ENCODE data around the gene YWHAQ. TPM values are rescaled to one million over a fixed set of nuclear protein-coding genes. Genes with fewer than 3 reads are reported as not detected.

The YWHAQ gene
- total and polyA plus RNA-seq, 8 donors: 70.1 to 170 (median 152) TPM

DNA sequence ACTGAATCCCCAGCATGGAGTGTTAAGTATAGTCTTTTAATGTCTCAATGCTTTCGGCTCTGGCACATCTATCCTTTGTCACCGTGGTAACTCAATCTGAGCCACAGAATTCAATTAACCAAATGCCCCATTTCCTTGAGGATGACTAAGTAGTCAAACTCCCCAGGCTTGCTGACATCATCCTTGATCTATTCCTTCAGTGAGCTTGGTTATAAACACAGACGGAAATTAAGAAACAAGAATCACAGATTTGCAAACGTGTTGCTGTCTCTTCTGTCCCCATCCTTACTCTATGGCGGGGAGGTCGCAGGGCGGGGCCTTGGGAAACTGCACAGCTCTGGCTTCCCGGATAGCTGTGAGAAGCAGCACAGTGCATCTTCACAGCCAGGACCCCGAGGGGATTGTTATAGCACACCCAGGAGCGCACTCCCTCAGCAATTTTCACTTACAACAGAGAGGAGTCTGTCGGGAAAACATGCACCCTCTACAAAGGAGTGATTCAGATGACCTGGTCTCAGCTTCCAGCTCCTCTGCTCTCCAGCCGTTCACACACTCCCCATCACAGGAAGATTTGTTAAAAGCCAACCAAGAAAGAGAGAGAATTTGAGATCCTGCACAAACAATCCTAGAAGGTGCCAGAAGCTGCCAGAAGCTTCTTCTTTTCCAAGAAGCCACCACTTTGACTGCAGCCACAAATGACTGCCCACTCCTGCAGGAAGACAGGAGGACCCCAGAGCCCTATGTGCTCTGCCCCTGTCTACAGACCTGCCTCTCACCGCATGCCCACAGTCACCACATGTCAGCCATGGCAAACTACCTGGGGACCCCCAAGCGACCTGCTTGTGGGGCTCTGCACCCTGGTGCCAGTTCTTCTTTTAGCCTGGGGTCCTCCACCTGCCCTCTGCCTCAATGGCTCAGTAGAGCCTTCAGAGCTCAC lies 44.9 kb upstream of the YWHAQ start:
- Histone ChIP-seq H3K36me3 (no peaks in the 10 kb centered on the region), H3K4me3 (no peak overlapping the region), H3K27me3 (no peaks in the 10 kb centered on the region), H3K27ac (no peak overlapping the region), H3K4me1 (no peaks in the 10 kb centered on the region), H3K9me3 (no peaks in the 10 kb centered on the region)
- WGBS, 2 donors: 40 to 57% methylated on average over 14 of the region's 14 CpGs
- intact Hi-C loops (cut with DNase I): no loop called here
- TF ChIP-seq, protein P1, sequence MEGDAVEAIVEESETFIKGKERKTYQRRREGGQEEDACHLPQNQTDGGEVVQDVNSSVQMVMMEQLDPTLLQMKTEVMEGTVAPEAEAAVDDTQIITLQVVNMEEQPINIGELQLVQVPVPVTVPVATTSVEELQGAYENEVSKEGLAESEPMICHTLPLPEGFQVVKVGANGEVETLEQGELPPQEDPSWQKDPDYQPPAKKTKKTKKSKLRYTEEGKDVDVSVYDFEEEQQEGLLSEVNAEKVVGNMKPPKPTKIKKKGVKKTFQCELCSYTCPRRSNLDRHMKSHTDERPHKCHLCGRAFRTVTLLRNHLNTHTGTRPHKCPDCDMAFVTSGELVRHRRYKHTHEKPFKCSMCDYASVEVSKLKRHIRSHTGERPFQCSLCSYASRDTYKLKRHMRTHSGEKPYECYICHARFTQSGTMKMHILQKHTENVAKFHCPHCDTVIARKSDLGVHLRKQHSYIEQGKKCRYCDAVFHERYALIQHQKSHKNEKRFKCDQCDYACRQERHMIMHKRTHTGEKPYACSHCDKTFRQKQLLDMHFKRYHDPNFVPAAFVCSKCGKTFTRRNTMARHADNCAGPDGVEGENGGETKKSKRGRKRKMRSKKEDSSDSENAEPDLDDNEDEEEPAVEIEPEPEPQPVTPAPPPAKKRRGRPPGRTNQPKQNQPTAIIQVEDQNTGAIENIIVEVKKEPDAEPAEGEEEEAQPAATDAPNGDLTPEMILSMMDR (IDR thresholded peaks at IDR 0.05): no peak
- ATAC-seq: peak in 3 of 4 donors; percentile 30 to 70 (median 36)
- FAIRE-seq: no peak
- no peak for DNase-seq

DNA sequence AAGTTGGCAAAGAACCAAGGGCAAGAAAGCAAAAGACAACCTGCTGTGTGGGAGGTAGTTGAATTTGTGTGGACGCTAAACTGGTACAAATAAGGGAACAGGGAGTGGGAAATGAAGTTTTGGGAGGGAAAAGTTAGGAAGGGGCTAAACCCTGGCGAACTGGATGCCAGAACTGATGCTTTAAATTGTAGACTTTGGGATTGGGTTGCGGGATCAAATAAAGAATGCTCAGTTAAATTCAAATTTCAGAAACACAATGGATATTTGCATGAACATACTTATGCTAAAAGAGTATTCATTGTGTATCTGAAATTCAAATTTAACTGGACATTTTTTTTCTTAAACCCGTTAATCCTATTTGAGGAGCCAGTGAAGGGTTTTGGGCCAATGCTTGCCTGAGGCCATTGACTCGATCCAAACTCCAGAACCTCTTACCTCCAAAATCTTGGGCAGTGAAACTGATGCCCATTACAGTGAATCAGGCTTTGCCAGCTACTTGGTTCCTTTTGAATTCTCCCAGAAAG lies 44.2 kb upstream of the YWHAQ start:
- DNase-seq (no peak), ATAC-seq (no peak), FAIRE-seq (no peak)
- Histone ChIP-seq H3K27ac (no peak overlapping the region), H3K36me3 (no peaks in the 10 kb centered on the region), H3K4me3 (no peak overlapping the region), H3K9me3 (no peaks in the 10 kb centered on the region), H3K27me3 (no peaks in the 10 kb centered on the region), H3K4me1 (no peaks in the 10 kb centered on the region)
- TF ChIP-seq, protein P1 (IDR thresholded peaks at IDR 0.05): no peak
- intact Hi-C loops (cut with DNase I): no loop called here
- 83 to 89% methylated on average over 5 of the region's 5 CpGs for WGBS, 2 donors

DNA sequence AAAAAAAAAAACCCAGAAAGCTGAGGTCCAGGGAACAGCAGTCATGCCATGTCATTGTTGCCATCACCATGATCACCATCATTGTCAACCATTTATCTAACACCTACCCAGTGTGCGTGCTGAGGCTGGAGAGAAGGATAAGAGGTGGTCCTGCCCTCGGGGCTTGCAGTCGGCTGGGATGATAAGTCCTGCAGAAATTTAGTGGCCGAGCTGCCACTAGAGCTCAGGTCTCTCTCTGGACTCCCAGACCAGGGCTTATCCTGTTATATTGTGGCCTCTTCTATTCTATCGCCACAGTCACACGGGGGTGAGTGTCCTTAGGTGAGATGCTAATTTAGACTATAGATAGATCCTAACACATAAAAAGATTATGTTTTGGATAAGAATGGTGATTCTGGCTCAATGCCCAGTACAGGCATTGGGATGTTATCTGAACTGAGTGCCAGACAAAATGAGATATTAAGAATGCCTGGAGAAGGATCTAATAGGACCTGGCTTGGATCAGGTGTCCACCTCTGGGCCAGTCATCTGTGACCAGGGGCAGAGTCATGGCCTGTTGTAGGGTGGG lies 43.2 kb upstream of the YWHAQ start:
- intact Hi-C loops (cut with DNase I): no loop called here
- DNase-seq (no peak), ATAC-seq (no peak), FAIRE-seq (no peak)
- WGBS, 2 donors: 81 to 83% methylated on average over 6 of the region's 6 CpGs
- Histone ChIP-seq H3K4me1 (peaks cover 0 to 1% (median 0%) of the 10 kb centered on the region in 3 donors), H3K27ac (no peak overlapping the region), H3K36me3 (no peaks in the 10 kb centered on the region), H3K4me3 (no peak overlapping the region), H3K27me3 (no peaks in the 10 kb centered on the region), H3K9me3 (no peaks in the 10 kb centered on the region)
- TF ChIP-seq, protein P1 (IDR thresholded peaks at IDR 0.05): no peak

DNA sequence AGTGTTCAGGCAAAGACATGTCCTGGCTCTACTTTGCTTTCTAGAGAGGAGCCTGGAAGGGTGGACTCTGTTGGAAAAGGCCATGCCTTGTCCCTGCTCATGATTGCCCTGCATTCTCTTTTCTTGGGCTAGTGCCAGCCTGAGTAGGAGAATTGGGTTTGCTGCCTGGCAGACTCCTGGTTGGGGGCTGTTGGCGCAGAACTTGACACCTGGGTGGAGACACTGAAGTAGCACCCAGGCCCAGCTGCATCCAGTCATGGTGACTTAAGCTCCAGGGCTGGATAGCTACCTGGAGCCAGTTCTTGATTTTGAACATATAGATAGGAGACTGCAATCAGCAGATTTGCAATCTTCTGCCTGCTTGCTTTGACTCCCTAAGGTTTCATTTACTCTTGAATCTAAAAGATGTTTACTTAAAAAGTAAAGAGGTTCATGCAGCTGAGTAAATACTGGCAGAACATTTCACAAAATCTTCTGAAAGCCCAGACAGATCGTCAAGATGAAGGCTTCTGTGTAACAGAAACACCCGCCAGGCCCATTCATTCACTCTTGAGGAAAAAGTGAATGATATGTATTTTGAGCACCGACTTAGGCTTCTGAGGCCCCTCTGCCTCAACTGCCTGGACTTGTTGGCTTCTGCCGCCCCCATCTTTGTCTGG lies 38.0 kb upstream of the YWHAQ start:
- TF ChIP-seq, protein P1 (IDR thresholded peaks at IDR 0.05): no peak
- 56 to 57% methylated on average over 5 of the region's 5 CpGs for WGBS, 2 donors
- no peak for DNase-seq

More for the DNA sequence above, 38.0 kb upstream of the YWHAQ start:
- peaks cover 0 to 5% (median 0%) of the 10 kb centered on the region in 3 donors for H3K4me1 ChIP-seq
- no peak for FAIRE-seq
- intact Hi-C loops (cut with DNase I): no loop called here
- H3K27me3 ChIP-seq: no peaks in the 10 kb centered on the region
- ATAC-seq: peak in 3 of 4 donors; percentile 34 to 55 (median 54)
- no peak overlapping the region for H3K4me3 ChIP-seq
- no peaks in the 10 kb centered on the region for H3K36me3 ChIP-seq
- H3K9me3 ChIP-seq: no peaks in the 10 kb centered on the region
- no peak overlapping the region for H3K27ac ChIP-seq

All from pancreas (tissue), 10 donors.